Thyroid gland (tissue), 4 donors: Measurements from ENCODE around the gene AMDHD2. TPM values are rescaled to one million over a fixed set of nuclear protein-coding genes. Genes with fewer than 3 reads are reported as not detected.
A peak's percentile ranks its signal among the peaks of the same experiment; 100 is the strongest.

Experiments
- DNase-seq, 2 donors: peaks; one replicate each; pipeline ENCODE4 v3.0.0-alpha.2; 2019
- H3K27ac ChIP-seq, 3 donors: fragments of 200-600 bp; sonication (generic); 1 replicate in 2 of 3; 2 replicates in 1 of 3; pipeline ENCODE4 v1.5.1; 2016 to 2019; ENCODE audit warnings: mild to moderate bottlenecking in 1 of 3, moderate library complexity in 1 of 3
- H3K27me3 ChIP-seq: fragments of 200-600 bp; sonication (generic); one replicate; pipeline ENCODE4 v1.5.1; 2019
- H3K36me3 ChIP-seq, 2 donors: fragments of 200-600 bp; sonication (generic); one replicate each; pipeline ENCODE4 v1.5.1; 2016 to 2019
- H3K4me1 ChIP-seq, 2 donors: fragments of 200-600 bp; sonication (generic); one replicate each; pipeline ENCODE4 v1.5.1; 2017 to 2019
- H3K4me3 ChIP-seq, 3 donors: fragments of 200-600 bp; sonication (generic); replicated peaks in 1 of 3; 1 replicate in 2 of 3; 2 replicates in 1 of 3; pipeline ENCODE4 v1.5.1; 2016; ENCODE audit warnings: mild to moderate bottlenecking in 1 of 3
- H3K9me3 ChIP-seq: fragments of 200-600 bp; sonication (generic); one replicate; pipeline ENCODE4 v1.5.1; 2017
- CTCF ChIP-seq, 6 experiments: fragments of 200-600 bp in 3 of 6; fragments of 450-650 bp in 3 of 6; sonication (generic) in 3 of 6; IDR thresholded peaks; one replicate each; pipeline ENCODE4 v1.5.1; 2016 to 2019; ENCODE audit warnings: antibody characterized with exemption in 6 of 6, mild to moderate bottlenecking in 2 of 6, inconsistent platforms in 1 of 6, moderate library complexity in 1 of 6
- POLR2A ChIP-seq, 2 donors: fragments of 450-650 bp; IDR thresholded peaks; one replicate each; pipeline ENCODE4 v1.6.1; 2017; ENCODE audit warnings: antibody characterized with exemption in 2 of 2, mild to moderate bottlenecking in 2 of 2, moderate library complexity in 1 of 2
- WGBS, 2 donors: methylation state at CpG; one replicate each; pipeline ENCODE4 v1.1.5; 2017; 5-methylcytosine and 5-hydroxymethylcytosine counted together
- intact Hi-C: fragments of 100-400 bp; cut with DNase I; formaldehyde crosslinking; loops from one replicate; pipeline ENCODE4 v1.15.1; 2023
- total RNA-seq, 4 donors: library from RNA; depleted of rRNA; stranded (reverse); fragments of >200 nt; gene quantifications; one replicate each; pipeline ENCODE4 v1.2.3, GENCODE V29; 2016

Gene AMDHD2
- total RNA-seq, 4 donors from 2014 or later = 32.6 to 43.5 (median 37.9) TPM

- Histone ChIP-seq H3K4me3 (peak within 1 kb of the TSS; percentile 43 to 81 (median 75)), H3K27ac (peak within 1 kb of the TSS; percentile 78 to 95 (median 86)), H3K27me3 (no peaks in the 10 kb centered on the region), H3K4me1 (peaks cover 19 to 50% of the 10 kb centered on the region in 2 donors), H3K9me3 (no peaks in the 10 kb centered on the region), H3K36me3 (no peaks in the 10 kb centered on the region)
- peak; percentile 87 for DNase-seq
- WGBS, 2 donors = 0% methylated on average over 20 of the region's 77 CpGs; no CpG with 5 or more reads in 1 of the 2 donors
- intact Hi-C loops = no loop called here
- TF ChIP-seq CTCF (IDR thresholded peaks at IDR 0.05) (no peak), POLR2A (IDR thresholded peaks at IDR 0.05) (peak in 1 of 2 donors; percentile 79)
Measured at GRCh38 chr16:2474877-2475412, 45.2 kb upstream of the AMDHD2 start, which contains the start of gene TBC1D24. Gene TBC1D24, plus strand, starts transcription at chr16:2475127. Its CDS starts 21,022 bp downstream, at chr16:2496149.

GRCh38 chr16:2475413-2476344 is 44.5 kb upstream of the AMDHD2 start:
- Histone ChIP-seq H3K9me3 (no peaks in the 10 kb centered on the region), H3K36me3 (no peaks in the 10 kb centered on the region), H3K4me1 (peaks cover 20 to 53% of the 10 kb centered on the region in 2 donors), H3K27me3 (no peaks in the 10 kb centered on the region), H3K4me3 (peak overlapping the region; percentile 43 to 81 (median 75)), H3K27ac (peak overlapping the region in 1 of 3 donors; percentile 58)
- TF ChIP-seq CTCF (IDR thresholded peaks at IDR 0.05) = no peak
- no peak for TF ChIP-seq POLR2A (IDR thresholded peaks at IDR 0.05)
- WGBS, 2 donors = 21 to 37% methylated on average over 14 to 15 of the region's 55 CpGs
- DNase-seq = peak; percentile 63 to 66
- intact Hi-C loops = no loop called here

- intact Hi-C loops = no loop called here
Measured at GRCh38 chr16:2476345-2476720, 43.8 kb upstream of the AMDHD2 start.

GRCh38 chr16:2476741-2477140 is 43.4 kb upstream of the AMDHD2 start:
- intact Hi-C loops = no loop called here
- H3K4me3 ChIP-seq = no peak overlapping the region
- TF ChIP-seq CTCF (IDR thresholded peaks at IDR 0.05) = no peak
- no peak for TF ChIP-seq POLR2A (IDR thresholded peaks at IDR 0.05)
- H3K27ac ChIP-seq = no peak overlapping the region
- no peak for DNase-seq
- no peaks in the 10 kb centered on the region for H3K27me3 ChIP-seq
- 82 to 85% methylated on average over 3 of the region's 3 CpGs for WGBS, 2 donors
- H3K4me1 ChIP-seq = peaks cover 31 to 53% of the 10 kb centered on the region in 2 donors
- H3K36me3 ChIP-seq = no peaks in the 10 kb centered on the region
- no peaks in the 10 kb centered on the region for H3K9me3 ChIP-seq

More at GRCh38 chr16:2476345-2476720, 43.8 kb upstream of the AMDHD2 start:
- Histone ChIP-seq H3K4me1 (peaks cover 27 to 53% of the 10 kb centered on the region in 2 donors), H3K9me3 (no peaks in the 10 kb centered on the region), H3K36me3 (no peaks in the 10 kb centered on the region), H3K4me3 (peak overlapping the region in 1 of 3 donors; percentile 81), H3K27ac (peak overlapping the region in 1 of 3 donors; percentile 58), H3K27me3 (no peaks in the 10 kb centered on the region)
- DNase-seq = no peak
- WGBS, 2 donors = 95 to 96% methylated on average over 9 of the region's 9 CpGs
- no peak for TF ChIP-seq CTCF (IDR thresholded peaks at IDR 0.05)
- no peak for TF ChIP-seq POLR2A (IDR thresholded peaks at IDR 0.05)
